ENCODE results near the gene MYLK. TPM values are rescaled to one million over a fixed set of nuclear protein-coding genes. Genes with fewer than 3 reads are reported as not detected.

The MYLK gene
- total RNA-seq, 1 donor from 2014 or later = 80.3 TPM

- DNase-seq (ENCODE audit: low spot score) = no peak
Observed at GRCh38 chr3:123683505-123684154, 200.5 kb downstream of the MYLK start.

GRCh38 chr3:123682781-123683504, 201.2 kb downstream of the MYLK start:
- no peak for DNase-seq (ENCODE audit: low spot score)

DNA sequence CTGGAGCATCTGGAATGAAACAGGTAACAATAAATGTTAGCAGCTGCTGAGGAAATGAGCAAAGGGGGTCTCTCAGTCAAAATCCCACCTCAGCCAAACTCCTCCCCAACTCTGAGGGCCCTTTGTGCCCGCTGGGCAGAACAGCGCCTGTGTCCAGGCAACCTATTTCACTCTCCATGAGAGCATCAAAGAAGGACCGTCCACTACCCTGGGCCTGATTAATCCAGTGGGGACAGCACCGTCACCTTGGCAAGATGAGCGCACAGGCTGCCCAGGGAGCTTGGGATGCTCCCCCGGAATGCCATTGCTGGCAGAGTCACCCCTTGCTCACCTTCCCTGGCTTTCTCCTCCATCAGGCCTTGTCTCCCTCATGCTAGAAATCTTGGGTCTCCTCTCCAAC, 201.8 kb downstream of the MYLK start:
- DNase-seq (ENCODE audit: low spot score) = no peak

GRCh38 chr3:123679712-123680386, 204.3 kb downstream of the MYLK start:
- DNase-seq (ENCODE audit: low spot score) = no peak

- DNase-seq (ENCODE audit: low spot score) = no peak
Observed at GRCh38 chr3:123678108-123678511, 206.0 kb downstream of the MYLK start.

DNA sequence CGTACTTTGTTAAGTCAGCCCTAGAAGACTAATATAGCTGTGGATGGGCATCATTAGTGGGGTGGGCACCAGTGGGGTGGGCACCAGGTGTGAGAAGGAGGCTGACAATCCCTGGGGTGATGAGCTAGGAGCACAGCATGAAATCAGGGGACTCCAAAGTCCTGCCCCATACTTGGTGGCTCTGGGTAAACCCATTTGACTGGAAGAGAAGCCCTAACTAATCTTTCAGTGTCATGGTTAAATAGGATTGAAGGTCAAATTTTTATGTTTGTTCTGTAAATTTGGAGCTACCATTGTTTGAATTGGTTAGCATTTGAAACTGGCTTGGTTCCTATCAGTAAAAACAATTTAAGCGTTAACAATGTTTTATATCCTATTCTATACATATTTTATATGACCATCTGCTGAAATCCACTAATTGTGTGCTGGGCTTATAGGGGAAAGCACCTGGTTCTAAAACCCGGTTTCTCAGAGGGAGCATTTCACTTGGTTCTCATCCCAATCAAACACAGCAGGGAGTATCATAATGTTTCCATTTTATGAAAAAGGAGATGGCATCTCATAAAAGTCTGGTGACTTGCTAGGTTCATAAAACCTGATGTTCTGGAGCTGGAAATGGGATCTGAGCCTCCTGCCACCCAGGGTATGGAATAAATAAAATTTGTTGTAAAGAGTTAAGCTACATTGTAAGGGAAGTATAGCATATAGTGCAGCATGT, 211.5 kb downstream of the MYLK start:
- DNase-seq (ENCODE audit: low spot score) = no peak

GRCh38 chr3:123670743-123671142, 213.4 kb downstream of the MYLK start:
- DNase-seq (ENCODE audit: low spot score) = no peak

DNA sequence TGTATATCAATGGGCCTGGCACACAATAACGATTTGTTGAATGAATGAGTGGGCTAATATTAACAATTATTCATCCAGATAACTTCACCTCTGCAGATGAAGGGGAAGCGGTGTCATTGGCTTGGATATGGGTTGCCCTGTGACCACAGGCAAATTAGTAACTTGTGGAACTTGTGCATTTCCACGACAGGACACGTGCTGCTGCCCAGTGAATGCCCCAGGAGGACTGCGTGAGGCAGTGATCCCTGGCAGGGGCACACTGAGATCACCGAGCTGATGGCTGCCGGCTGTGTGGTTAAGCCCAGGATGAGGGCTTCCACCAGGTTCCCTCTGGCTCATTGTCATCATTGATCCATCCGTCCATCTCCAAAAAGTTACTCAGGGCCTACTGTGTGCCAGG, 215.2 kb downstream of the MYLK start:
- DNase-seq (ENCODE audit: low spot score) = no peak

DNA sequence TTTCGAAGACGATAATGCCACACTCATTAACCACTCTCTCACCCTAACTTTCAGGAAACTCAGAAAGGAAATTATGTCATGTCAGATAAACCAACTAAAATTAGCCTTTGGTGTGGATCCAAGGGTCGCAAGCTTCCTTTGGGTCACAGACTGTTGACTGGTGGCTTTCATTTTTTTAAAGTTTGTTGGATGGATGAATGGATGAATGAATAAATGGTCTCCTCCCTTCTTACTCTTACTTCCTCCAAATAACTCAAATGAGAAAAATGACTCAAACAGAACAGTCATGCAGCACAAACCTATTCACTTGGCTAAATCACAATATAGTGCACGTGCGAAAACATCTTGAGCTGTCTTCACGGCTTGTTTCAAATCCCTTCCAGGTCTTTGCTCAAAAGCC, 216.3 kb downstream of the MYLK start:
- no peak for DNase-seq (ENCODE audit: low spot score)

GRCh38 chr3:123664753-123665152, 219.4 kb downstream of the MYLK start:
- DNase-seq (ENCODE audit: low spot score) = no peak

GRCh38 chr3:123663977-123664376, 220.2 kb downstream of the MYLK start:
- no peak for DNase-seq (ENCODE audit: low spot score)

GRCh38 chr3:123661973-123662372, 222.2 kb downstream of the MYLK start:
- no peak for DNase-seq (ENCODE audit: low spot score)

DNA sequence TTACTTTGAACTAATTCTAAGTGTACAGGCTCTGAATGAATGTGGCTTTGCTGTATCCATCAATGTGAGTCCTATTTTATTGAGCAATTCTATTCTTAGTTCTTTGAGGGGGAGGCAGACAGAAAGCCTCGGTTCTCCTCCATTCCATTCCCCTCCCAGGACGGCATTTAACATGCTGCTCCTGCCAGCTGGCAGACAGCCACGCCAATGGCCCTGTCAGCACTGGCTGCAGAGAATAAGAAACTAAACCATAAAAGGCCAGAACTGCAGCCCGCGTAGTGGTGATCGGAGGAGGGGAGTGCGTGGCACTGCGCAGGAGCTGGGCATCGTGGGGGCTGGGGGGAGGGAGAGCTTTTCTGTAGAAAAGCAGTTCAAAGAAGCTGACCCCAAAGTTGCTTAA, 223.2 kb downstream of the MYLK start:
- peak; percentile 92 for DNase-seq (ENCODE audit: low spot score)

- no peak for DNase-seq (ENCODE audit: low spot score)
Observed at GRCh38 chr3:123660141-123660675, 223.9 kb downstream of the MYLK start.

- no peak for DNase-seq (ENCODE audit: low spot score)
Observed at GRCh38 chr3:123658852-123659206, 225.3 kb downstream of the MYLK start.

DNA sequence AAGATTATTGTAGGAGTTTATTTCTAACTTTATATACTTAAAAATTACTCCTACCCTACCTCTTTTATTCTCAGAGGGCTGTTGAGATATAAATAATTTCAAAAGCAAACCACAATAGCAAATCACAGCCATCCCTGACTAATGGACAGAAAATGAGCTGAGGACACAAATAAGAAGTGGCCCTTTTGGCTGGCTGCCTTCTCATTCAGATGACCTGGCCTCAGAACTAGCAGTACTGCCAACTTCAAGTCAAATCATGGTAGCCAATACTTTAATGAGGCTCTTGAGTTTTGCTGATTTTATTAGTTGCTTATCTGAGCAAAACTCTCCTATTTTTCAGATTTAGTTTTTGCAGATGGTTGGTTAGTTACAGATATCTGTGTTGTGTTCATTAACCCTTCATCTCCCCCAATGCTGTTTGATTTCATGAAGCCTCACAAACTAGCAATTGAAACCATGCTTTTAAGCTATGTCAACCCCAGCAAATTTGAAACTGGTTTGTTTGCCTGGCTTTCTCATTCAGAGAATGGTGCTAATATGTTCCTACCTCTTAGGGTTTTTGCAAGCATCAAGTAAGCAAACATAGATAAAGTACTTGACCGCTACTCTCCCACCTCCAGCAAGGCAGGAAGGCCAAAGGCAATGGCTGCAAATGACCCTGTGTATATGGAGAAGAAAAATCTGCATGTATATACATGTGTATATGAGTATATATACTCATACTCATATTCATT, 225.8 kb downstream of the MYLK start:
- DNase-seq (ENCODE audit: low spot score) = no peak

DNA sequence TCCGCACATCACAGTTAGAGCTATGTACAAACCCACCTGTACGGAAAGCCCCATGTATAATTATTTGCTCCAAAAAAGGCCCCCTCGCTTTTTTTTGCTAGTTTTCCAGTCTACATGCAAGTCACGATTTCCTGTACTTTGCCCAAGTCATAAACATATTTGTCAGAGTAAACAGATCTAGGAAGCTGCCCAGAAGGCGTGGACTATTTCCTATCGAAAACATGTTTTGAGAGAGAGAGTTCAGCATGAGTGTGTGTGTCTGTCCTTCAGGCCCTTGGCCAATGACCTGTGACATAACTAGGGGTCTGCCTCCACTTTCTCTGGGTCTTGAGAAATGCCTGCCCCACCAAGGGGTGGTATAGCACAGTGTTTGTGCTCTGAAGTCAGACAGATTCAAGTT, 226.6 kb downstream of the MYLK start:
- no peak for DNase-seq (ENCODE audit: low spot score)

DNA sequence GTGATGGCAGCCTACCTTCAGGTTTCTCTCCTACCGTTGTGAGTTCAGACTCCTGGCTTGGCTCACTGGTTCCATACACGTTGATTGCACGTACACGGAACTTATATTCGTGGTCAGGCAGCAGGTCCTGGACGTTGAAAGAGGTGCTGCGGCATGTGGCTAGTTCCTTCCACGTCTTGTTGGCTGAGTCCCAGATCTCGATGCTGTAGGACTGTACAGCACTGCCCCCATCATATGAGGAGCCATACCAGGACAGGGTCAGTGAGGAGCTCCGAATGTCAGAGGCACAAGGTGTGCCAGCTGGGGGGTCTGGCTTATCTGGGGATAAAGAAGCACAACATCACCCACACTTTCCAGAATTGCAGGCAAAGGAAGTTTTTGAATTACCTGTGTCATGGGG, 227.0 kb downstream of the MYLK start:
- DNase-seq (ENCODE audit: low spot score) = no peak

- DNase-seq (ENCODE audit: low spot score) = no peak
Observed at GRCh38 chr3:123656691-123657090, 227.4 kb downstream of the MYLK start.

DNA sequence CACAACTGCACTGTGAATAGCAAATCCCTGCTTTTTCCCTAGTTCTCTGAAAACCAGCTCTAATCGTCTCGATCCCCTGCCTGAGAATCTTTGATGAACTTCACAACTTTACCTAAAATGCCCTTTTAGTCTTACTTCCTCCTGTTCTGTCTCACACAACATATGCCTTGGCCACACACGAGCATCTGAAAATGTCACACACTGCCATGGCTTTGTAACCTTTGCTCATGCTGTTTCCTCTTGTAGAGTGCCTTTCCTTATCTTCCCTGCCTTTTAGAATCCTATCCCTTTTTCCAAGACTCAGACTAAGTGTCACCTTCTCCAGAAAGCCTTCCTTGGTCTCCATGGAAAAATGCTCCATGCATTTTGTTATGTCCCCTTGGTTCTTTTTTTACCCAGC, 227.9 kb downstream of the MYLK start:
- no peak for DNase-seq (ENCODE audit: low spot score)

- no peak for DNase-seq (ENCODE audit: low spot score)
Observed at GRCh38 chr3:123655400-123655799, 228.7 kb downstream of the MYLK start.
